ENCODE data around the gene PLA2G4E. TPM values are rescaled to one million over a fixed set of nuclear protein-coding genes. Genes with fewer than 3 reads are reported as not detected.

The PLA2G4E gene
- polyA plus RNA-seq, 3 donors = not detected

- no peak for DNase-seq (ENCODE audit: low read depth in 3 of 3, low spot score in 2 of 3)
Observed at GRCh38 chr15:41943543-41944312, 77.1 kb downstream of the PLA2G4E start.

- no peak for DNase-seq (ENCODE audit: low read depth in 3 of 3, low spot score in 2 of 3)
Observed at GRCh38 chr15:41942886-41943285, 78.0 kb downstream of the PLA2G4E start.

GRCh38 chr15:41941644-41942415 is 79.0 kb downstream of the PLA2G4E start:
- DNase-seq (ENCODE audit: low read depth in 3 of 3, low spot score in 2 of 3) = no peak

DNA sequence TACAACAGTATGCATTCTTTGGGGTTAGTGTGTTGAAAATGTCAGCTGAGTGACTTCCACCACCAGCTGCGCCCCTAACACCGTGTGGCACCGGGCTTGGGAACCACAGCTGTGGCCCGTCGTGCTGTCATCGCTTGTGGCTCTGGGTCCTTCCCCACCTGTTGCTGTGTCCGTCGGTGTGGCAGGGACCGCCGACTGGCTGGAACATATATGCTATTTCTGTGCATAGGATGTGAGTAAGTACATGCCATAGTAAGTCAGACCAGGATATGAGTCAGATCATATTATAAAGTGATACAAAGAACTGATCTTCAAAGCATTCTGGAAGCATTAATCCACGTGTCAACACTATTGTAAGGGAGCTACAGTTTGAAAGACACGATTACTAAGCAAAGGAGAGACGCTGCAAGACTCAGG is 80.4 kb downstream of the PLA2G4E start:
- DNase-seq (ENCODE audit: low read depth in 3 of 3, low spot score in 2 of 3) = no peak

DNA sequence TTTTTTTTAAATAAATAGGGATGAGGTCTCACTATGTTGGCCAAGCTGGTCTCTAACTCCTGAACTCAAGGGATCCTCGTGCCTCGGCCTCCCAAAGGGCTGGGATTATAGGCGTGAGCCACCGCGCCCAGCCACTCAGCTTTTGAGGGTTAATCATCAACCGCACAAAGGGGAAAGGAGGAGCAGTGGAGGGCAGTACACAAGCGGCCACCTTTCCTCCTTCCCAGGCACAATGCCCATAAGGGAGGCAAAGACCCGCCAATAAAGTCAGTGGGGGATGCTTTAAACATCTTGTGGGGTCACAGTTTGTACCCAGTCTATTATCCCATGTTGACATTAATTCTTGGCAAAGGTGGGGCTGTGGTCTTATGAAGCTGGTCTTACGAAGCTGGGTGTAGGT is 80.9 kb downstream of the PLA2G4E start:
- DNase-seq (ENCODE audit: low read depth in 3 of 3, low spot score in 2 of 3) = no peak

GRCh38 chr15:41937568-41937923 is 83.3 kb downstream of the PLA2G4E start:
- no peak for DNase-seq (ENCODE audit: low read depth in 3 of 3, low spot score in 2 of 3)

DNA sequence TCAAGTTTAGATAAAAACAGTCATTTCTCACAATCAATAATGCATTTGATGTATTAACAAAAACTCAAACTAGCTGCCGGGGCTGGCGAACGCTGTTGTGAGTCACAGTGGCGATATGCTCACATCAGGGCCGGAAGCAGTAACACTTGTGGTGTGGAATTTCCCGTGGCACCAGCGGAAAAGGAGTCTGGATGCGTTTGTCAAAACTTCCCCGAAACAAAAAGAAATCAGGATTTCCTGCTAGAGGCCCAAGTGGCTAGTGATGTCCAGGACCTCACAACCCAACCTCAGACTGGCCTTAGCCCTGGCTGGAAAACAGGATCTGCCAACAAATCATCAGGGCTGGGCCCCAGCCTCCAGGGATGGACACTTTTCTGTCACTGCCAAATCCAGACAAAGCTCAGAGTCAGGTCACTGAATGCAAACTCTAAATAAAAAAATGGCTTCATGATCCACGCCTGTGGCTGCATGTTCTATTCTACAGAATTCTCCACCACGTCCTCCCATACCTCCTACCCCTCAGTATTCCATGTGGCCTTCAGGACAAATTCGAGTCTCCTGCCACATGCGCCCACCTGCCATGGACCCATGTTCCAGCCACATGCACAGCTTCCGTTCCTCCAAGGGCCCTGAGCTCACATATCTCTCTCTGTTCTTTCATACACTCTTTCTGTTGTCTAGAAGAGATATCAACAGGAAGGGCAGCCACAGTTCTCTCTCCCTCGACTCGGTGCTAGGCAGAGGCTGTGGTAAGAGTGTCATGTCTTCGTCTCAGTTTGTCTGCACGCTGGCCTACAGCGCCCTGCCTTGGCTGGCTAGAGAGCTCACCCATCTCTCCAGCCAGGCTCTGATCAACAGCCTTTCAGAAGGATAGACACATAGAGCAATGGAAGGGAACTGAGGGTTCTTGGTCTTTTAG is 83.9 kb downstream of the PLA2G4E start:
- no peak for DNase-seq (ENCODE audit: low read depth in 3 of 3, low spot score in 2 of 3)

DNA sequence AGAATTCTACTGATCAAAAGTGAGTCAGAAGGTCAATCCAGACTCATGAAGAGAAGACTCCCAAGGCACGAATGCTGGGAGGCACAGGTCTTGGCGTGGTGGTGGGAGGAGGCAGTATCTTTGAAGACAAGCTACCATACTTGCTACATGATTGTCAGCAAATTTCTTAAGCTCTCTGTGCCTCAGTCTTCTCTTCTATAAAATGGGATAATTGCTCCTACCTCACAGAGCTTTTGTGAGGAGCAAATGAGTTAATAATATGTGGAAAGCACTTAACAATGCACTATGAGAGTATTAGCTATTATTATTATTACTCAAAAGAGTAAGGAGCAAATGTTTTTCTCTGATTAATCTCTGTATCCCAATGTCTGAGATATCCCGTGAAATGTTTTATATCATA is 84.7 kb downstream of the PLA2G4E start:
- DNase-seq (ENCODE audit: low read depth in 3 of 3, low spot score in 2 of 3) = no peak

DNA sequence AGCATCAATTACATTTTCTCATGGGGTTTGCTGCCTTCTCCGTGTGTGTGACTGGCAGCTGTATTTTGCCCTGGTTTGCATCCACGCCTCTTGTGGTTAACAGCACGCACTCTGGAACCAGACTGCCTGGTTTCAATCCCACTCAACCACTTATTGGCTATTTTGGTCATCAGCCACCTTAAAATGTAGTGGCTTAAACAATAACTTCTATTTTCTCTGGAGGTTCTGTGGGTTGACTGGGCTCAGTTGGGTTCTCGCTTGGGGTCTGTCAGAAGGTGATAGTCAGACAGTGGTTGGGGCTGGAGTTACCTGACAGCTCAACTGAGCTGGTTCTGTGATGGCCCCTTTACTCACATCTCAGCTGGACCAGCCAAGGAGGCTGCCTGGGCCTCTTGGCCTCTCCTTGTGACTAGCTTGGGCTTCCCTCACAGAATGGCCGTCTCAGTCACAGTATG is 85.2 kb downstream of the PLA2G4E start:
- no peak for DNase-seq (ENCODE audit: low read depth in 3 of 3, low spot score in 2 of 3)

DNA sequence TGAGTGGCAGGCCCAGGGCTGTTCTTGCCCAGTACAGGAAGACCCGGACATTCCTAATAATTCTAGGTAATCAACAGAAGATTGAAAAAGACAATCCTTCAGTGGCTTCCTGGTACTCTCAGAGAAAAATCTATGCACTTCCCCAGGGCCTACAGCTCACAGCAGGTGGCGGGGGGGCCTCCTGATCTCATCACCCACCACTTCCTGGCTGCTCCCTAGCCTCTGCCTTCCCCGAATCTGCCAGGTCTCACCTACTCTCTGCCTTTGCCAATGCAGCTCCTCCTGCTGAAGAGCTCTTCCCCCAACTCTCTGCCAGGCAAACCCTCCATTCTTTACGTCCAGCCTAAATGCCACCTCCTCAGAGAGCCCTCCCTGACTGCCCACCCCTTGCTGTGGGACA is 86.0 kb downstream of the PLA2G4E start:
- DNase-seq (ENCODE audit: low read depth in 3 of 3, low spot score in 2 of 3) = no peak

- DNase-seq (ENCODE audit: low read depth in 3 of 3, low spot score in 2 of 3) = no peak
Observed at GRCh38 chr15:41933771-41934170, 87.1 kb downstream of the PLA2G4E start.

- DNase-seq (ENCODE audit: low read depth in 3 of 3, low spot score in 2 of 3) = no peak
Observed at GRCh38 chr15:41933326-41933725, 87.5 kb downstream of the PLA2G4E start.

DNA sequence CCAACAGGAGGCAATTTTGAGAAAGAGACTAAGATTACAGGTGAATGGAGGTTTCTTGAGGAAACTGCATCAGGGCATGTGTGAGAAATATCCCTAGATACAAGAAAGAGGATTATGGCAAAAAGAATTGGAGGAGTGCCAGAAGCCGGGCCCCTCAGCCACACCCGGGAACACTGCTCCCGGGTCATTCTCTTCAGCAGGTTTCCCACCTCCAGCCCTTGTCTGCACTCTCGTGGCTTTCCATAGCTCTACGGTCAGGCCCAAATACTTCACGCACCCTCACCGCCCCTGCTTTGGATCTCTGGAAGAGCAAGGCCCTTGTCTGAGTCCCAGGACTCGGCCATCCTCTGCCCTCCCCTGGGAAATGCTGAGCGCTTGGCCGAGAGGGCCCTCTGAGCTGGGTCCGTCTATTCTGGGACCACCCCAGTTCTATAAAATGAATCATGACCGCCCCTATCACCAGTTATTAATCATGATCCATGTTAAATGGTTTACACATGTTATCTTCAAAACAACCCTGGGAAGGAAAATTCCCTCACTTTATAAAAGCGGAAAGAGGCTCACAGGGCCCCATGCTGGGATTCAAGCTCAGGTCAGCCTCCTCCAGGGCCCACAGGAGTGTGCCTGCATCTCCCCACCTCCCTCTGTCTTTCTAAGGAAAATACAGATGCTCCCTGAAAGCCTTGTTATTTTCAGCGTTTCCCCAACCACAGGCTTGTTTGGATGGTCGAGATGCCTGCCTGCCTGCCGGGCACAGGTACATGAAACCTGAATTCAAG is 88.1 kb downstream of the PLA2G4E start:
- DNase-seq (ENCODE audit: low read depth in 3 of 3, low spot score in 2 of 3) = no peak

- DNase-seq (ENCODE audit: low read depth in 3 of 3, low spot score in 2 of 3) = no peak
Observed at GRCh38 chr15:41932101-41932500, 88.7 kb downstream of the PLA2G4E start.

Other genes starting within 250 kb of the PLA2G4E start
- 10 to 100 TPM; 10.4 to 14.1 (median 10.6) TPM for gene MAPKBP1, start 246.6 kb downstream of the PLA2G4E start, polyA plus RNA-seq (ENCODE audit: insufficient read length in 3 of 3)
- 1 to 10 TPM; 8.8 to 9.4 (median 9.4) TPM for gene JMJD7, start 192.9 kb downstream of the PLA2G4E start, polyA plus RNA-seq (ENCODE audit: insufficient read length in 3 of 3)
- gene PLA2G4B, start 182.2 kb downstream of the PLA2G4E start, polyA plus RNA-seq (ENCODE audit: insufficient read length in 3 of 3) = 1 to 10 TPM; 5.3 to 7.9 (median 5.5) TPM
- gene SPTBN5, start 127.0 kb downstream of the PLA2G4E start, polyA plus RNA-seq (ENCODE audit: insufficient read length in 3 of 3) = 1 to 10 TPM; 1.5 to 2.8 (median 1.9) TPM
- 10 to 100 TPM; 13.7 to 17.0 (median 15.8) TPM for gene EHD4, start 48.5 kb downstream of the PLA2G4E start, polyA plus RNA-seq (ENCODE audit: insufficient read length in 3 of 3)
- gene PLA2G4D, start 73.5 kb upstream of the PLA2G4E start, polyA plus RNA-seq (ENCODE audit: insufficient read length in 3 of 3) = under 1 TPM in 2 of 3 donors, not detected in 1; 0.04 TPM
- gene PLA2G4F, start 135.6 kb upstream of the PLA2G4E start, polyA plus RNA-seq (ENCODE audit: insufficient read length in 3 of 3) = 10 to 100 TPM; 22.9 to 24.6 (median 24.0) TPM
- gene VPS39, start 187.3 kb upstream of the PLA2G4E start, polyA plus RNA-seq (ENCODE audit: insufficient read length in 3 of 3) = 10 to 100 TPM; 58.5 to 61.4 (median 59.8) TPM

Data from right renal cortex interstitium (tissue), 3 donors.